HG03469 (cell line): ENCODE data around the gene ABHD12B.
"Not testable (repeated sequence)": the region's sequence is repeated elsewhere in the genome, so short reads cannot be mapped to it uniquely, and the experiment has no call there.

Experiments
- ATAC-seq: cut with Tn5 transposase; IDR thresholded peaks from one replicate; pipeline ENCODE4 v1.9.1; 2021; ENCODE audit warnings: mild to moderate bottlenecking, moderate library complexity, moderate number of reproducible peaks; ENCODE audit not compliant: unreplicated experiment

Gene ABHD12B

DNA sequence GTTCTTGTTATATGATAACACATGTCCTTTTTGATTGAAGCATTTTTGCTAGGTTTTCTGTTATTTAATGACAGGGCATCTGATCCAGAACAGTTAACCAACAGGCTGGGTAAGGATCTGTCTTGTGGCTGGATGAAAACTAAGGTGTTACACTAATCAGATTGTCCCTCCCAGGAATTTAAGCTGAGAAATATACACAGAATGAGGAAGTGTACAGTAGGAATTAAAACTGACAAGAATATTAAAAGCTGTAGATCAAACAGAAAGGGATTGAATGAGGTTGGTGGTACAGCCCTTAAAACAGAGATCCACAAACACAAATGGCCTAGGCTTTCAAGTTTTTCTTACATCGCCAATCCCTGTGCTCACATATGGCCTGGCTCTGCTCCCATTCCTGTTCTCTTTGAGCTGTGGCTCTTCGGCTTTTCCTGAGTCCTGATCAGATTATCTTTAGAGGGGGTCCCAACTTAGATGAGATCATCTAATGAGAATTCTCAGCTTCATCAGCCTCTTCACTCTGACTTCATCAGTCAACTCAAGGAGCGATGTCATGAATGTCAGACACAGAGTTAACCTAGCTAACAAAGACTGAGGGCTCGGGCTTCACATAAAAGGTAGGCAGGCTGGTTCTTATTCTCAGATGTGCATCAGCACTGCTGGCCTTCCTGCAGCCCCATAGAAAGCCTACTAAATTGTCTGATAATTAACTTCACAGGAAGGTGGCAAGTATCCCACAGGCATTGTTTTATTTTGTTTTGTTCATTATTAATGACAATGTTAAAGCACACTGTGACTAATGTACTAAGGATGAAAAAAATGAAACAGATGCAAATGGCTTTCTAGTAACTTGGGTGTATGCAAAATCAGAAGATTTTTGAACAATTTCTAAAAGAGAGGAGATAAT is 61.0 kb downstream of the ABHD12B start:
- no peak for ATAC-seq

DNA sequence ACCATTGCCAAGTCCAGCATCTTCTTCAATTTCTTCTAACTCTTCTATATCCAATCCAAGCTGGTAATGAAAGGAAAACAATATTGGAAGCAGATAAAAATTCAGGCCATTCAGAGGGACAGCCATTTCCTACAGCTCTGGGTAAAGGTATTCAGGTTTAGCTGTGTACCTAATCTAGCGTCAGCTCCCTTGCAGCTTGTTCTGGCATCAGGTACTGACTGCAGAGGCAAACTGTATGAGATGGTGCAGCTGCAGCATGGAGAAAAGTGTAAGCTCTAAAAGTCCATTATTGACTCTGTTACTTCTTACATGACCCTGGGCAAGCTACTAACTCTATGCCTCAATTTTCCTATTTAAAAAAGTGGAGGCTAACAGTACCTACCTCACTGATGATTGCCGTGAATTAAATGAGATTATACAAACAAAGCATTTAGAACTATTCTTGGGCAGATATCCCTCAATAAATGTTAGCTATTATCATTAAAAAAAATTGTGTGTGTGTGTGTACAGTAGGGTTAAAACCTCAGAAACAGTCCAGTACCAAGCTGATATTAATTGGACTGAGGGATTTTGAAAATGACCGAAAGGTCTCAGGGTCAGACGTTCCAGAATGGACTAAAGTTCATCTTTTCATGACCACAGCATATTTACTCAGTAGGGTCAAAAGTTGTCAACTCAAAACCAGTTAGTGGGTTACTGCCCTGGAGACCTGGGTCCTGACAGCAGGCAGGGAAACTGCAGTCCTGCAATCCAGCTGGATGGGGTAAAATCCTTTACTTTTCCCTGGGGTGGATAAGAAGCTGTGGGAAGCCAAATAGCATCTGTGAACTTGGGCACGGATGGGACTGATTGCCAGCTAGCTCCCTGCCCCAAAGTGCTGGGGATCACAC is 63.5 kb downstream of the ABHD12B start:
- no peak for ATAC-seq

DNA sequence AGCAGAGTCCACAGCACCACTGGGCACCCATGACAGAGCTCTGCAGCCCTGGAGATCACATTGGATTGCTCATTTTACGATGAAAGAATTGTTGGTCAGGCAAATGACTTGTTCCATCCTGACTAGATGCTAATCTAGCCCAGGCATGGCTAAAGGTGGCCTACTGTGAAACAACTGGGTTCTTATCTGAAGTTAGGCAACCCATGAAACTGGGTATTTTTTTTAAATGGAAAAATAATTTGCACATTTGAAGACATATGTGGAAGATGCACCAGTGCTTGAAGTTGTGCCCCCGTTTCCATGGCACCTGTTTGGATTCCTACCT is 64.1 kb downstream of the ABHD12B start:
- ATAC-seq = no peak

DNA sequence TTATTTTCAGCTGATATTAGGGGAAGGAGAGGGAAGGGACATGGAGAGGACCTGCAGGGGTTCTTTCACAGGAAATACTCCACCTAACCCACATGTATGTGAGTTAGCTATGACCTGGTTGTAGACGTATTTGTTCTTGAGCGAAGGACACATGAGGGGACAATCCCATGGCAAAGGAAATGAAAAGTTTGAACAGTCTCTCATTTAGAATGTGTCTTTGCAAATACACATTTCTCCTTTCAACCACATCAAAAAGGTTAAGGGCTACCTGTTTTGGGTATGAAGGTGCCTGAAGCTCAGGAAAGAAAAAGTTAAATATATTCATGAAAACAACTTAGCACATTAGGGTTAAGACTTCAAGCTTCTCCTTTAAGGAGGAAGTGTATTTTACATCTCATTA is 65.0 kb downstream of the ABHD12B start:
- no peak for ATAC-seq

DNA sequence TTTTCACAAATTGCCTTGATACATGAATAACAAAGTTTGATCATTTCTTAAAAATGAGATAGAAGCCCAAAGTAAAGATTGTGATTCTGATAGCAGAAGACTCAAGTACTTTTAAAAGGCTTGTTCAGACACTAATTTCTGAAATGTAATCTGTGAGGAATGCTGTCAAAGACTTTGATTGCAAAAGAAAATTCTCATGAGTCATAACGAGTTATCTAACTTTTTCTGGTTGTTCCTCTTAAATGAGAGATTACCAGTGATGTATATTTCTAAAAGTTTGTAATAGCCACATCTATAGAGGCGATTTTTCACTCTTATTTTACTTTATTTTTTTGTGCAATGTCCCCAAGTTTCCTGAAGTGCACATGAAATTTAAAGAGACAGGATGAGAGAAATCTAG is 65.5 kb downstream of the ABHD12B start:
- no peak for ATAC-seq

DNA sequence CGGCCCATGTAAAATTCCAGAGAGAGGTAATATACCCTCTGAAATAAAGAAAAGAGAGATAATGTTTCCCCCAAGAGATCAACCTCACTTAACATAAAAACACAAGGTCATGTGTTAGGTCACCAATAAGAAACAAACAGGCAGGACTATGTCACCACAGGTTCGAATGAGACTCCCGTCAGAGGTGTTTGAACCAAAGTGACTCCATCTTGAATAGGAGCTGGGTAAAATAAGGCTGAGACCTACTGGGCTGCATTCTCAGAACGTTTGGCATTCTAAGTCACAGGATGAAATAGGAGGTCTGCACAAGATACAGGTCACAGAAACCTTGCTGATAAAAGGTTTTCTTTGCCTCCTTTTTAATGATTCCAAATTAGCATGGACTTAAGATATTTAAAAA is 65.9 kb downstream of the ABHD12B start:
- ATAC-seq = no peak

DNA sequence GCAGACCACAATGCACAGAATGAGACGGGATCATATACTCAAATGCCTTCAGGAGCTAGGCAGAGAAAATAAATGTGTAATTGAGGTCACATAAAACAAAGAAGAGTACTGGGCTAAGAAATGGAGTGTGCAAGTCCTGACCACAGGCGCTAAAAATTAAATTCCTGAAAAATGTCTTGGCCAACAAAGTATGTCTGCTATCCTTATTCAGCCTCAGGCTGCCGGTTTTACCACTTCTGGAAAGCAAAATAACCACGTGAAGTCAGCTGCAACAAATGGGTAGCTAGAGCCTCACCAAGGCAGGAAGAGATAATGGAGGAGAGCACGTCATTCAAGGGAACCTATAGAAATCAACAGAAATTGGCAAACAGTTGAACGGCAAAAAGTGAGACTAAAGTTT is 69.3 kb downstream of the ABHD12B start:
- ATAC-seq = no peak

DNA sequence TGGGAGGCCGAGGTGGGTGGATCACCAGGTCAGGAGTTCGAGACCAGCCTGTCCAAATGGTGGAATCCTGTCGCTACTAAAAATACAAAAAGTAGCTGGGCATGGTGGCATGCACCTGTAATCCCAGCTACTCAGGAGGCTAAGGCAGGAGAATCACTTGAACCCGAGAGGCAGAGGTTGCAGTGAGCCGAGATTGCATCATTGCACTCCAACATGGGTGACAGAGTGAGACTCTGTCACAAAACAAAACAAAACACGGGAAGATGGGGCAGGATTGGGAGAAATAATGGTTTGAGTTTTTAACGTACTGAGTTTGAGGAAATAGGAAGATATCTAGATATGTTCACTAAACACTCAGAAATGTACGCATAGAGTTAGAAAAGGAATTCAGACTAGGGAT is 69.8 kb downstream of the ABHD12B start:
- ATAC-seq = not testable (repeated sequence)

DNA sequence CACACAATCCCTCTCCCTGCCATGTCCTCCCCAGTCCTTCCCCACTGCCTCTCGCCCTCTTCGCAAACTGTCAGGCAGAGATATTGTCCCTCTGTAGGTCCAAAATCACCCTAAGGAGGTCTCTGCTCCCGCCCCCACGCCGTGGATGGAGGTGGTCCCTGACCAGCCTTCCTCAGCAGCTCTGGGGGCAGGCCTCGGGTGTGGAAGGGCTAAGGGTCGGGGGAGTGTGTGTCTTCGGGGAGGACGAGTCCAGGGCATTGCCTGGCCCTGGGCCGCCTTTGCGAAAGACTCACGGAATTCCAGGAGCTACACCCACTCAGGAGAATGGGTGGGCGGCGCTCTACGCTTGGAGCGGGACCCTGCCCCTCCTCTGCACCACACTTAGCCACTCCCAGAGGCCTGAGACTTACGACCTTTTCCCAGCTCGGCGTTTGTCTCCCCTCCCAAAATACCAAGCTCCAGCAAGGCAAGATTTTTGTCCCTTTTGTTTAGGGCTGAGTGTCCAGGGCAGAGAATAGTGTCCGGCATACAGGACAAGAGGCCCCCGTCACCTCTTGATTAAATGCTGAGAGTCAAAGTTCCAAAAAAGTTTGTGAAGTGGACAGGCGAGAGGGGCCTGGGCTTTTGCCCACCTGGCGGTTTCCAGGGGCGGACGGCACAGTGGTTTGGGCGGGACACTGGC is 71.5 kb downstream of the ABHD12B start:
- ATAC-seq = no peak

DNA sequence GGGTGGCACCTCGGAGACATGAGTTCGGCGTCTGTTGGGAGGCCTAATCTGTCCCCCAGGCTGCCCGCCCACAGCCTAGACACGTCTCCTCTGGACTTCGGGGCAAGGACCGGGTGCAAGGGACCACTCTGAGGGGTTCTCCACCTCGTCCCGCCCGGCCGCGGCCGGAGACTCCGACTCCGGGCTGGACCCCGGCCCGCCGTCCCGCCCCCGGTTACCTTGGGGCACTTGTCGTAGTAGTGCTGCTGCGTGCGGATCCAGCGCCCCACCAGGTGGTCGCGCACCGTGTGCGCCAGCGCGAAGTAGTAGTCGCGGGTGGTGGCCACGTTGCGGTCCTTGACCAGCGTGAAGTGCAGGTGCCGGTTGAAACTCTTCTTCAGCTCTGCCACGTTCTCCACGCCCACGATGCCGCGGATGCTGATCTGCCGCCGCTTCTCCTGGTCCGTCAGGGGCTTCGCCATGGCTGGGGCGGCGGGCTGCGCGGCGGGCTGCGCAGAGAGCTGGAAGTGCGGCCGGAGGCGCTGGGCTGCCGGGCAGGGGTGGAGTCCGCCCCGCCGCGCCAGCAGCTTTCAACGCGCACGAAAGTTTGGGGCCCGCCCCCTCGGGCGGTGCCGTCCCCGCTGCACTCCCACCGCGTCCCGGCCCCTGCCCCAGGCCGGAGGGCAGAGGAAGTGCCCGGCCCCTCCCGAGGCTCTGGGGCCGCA is 72.2 kb downstream of the ABHD12B start, which contains the start of gene PYGL:
Gene PYGL (minus strand): TSS at position 541 of the 704 bp plus-strand sequence. CDS start 80 bp downstream, at position 461.
- peak; percentile 54 for ATAC-seq

DNA sequence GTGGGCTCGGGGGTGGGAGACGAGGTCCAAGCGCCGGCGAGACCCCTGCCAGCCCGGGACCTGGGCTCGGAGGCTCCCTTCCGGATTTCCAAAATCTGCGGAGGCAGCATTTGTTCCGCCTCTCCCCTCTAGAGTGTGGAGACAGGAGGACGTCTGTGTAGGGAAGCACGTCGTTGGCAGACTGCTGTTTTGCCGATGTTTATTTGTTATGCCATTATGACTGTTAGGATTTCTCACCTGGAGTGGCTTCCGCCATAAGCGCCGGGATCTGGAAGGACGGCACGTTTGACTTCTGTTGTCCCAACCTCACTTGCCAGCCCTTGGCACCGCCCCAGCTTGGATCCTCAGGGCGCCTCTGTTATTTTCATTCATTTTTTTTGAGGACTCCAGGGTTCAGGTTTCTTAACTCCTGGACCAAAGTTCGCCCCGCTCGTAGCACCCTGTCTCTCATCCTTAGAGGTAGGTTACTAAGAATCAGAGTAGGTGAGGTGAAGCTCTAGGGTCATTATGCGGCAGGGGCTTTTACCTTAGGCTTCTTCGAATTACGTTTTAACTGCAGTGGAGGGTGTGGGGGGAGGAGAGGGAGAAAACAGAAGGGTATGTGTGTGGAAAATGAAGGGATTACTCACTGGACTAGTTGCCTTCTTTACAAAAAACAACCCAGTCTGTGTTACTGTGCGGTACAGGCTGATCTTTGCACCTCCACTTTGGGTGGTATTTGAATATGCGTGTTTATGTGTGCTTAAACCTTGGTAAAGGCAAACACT is 73.0 kb downstream of the ABHD12B start:
- ATAC-seq = peak; percentile 22

DNA sequence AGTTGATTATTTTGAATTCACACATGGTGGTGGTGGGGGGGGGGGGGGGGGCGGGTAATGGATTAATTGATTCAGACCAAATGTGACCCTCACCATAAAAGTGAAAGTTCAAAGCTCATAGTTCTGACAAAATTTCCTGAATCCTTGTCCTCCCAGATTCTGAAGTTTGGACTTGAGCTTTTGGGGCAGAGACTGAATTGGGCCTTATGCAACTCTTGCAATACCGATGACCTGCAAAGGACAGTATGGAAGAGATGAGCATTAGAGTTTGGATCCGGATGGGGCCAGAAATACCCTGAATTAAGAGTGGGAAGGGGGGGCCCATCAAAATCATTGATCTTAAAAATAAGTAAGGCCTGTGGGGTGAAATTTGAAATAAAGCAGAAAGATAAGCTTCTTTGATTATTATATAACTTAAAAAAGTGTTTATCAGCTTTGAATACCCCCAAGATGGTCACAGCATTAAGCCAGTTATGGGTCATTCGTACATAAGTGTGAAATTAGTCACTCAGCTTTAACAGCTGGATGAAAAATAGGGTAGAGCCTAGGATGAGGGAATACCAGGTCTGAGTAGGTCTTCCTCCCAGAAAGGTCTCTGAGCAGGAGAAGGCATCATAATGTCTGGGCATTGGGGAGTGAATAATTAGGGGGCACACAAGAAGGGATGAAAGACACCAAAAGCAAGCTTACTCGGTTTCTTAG is 74.5 kb downstream of the ABHD12B start:
- ATAC-seq = no peak

DNA sequence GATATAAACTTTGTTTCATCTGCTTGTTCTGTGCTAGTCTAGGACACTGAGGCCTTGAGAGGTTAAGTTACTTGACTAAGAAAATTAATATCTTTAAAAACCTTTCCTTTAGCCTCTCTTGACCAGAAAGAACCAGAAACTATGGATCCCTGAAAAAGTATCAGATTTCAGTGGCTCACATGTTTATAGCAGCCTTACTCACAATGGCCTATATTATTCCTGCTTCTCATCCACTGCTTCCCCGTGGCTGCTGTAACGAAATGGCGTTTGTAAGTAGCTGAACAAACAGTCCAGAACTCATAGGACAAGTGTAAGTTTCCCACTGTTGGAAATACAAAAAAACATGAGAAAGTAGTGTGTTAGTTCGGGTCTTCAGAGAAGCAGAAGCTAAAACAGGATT is 75.6 kb downstream of the ABHD12B start:
- ATAC-seq = no peak

DNA sequence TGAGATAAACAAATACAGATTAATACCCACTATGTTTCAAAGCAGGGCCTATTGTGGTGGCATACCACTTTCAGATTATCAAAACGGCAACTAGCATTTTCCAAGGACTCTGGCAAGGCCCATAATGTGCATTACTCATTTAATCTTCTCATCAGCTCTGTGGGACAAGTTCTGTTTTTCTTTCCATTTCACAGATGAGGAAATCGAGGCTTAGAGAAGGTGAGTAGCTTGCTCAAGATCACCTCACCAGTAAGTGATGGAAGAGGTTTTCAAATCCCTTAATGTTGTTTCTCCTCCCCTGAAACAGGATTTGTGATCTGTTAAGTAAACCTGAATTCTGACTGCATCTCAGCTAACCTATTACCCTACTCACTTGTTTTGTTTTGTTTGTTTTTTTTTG is 76.4 kb downstream of the ABHD12B start:
- no peak for ATAC-seq

DNA sequence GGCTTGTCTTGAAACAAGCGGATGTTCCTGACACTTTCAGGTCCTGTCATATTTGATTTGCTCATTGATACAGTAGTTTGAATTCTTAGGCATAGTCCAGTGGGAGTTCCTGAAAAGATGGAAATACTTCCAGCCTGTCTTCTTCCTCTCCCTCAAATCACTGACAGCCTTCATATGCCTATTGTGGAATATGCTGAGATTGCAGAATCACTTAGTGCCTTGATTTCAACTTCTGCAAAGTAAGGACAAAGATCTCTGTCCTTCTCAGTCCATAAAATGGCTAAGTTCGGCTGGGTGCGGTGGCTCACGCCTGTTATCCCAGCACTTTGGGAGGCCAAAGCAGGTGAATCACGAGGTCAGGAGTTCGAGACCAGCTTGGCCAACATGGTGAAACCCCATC is 79.2 kb downstream of the ABHD12B start:
- no peak for ATAC-seq

DNA sequence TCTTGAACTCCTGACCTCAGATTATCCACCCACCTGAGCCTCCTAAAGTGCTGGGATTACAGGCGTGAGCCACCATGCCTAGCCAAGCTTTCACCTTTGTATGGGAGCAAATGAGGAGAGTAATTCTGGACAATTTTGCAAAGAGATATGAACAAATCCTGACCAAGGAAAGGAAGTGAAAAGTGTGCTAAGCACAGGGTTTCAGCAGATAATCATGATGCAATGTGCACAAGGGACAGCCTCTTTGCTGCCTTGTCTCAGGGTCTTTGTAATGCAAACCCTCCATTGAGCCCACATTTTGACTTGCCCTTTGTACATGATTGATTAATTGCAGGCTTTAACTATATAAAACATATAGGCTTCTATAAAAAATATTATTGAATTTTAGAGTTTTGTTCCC is 81.6 kb downstream of the ABHD12B start:
- ATAC-seq = no peak
